ENCODE measurements around the gene IMMP2L. TPM values are rescaled to one million over a fixed set of nuclear protein-coding genes. Genes with fewer than 3 reads are reported as not detected.

The IMMP2L gene
- total and polyA plus RNA-seq, 2 donors (not counting 3 experiments of a cell fraction or from before 2014, with no cell fraction given) = 9.9 to 11.8 TPM

GRCh38 chr7:111077001-111077400 lies 485.3 kb downstream of the IMMP2L start:
- no TSS peak for BruUV-seq (replicated peaks)
- Histone ChIP-seq H3K79me2 (ENCODE audit: control insufficient read depth, insufficient read depth, low read length) (no peaks in the 10 kb centered on the region), H3K4me2 (ENCODE audit: insufficient read depth, low read length) (no peak overlapping the region), H3K4me3 (replicated peaks in 1 of 3; ENCODE audit: insufficient read depth in 1 of 3, low read depth in 1 of 3, low read length in 3 of 3) (no peak overlapping the region), H3K9me3 (replicated peaks; ENCODE audit: control insufficient read depth, insufficient read depth, low read length) (no peaks in the 10 kb centered on the region), H3K27me3 (ENCODE audit: control insufficient read depth in 2 of 2, insufficient read depth in 2 of 2, low read length in 2 of 2) (no peaks in the 10 kb centered on the region), H3K4me1 (ENCODE audit: control insufficient read depth, extremely low read depth, insufficient read depth, low read length) (peaks cover 2% of the 10 kb centered on the region), H3K27ac (ENCODE audit: insufficient read depth, low read depth, low read length) (no peak overlapping the region), H3K9ac (replicated peaks; ENCODE audit: extremely low read depth, insufficient read depth, low read length) (no peak overlapping the region), H4K20me1 (replicated peaks; ENCODE audit: control insufficient read depth, extremely low read depth, insufficient read depth, low read length) (no peaks in the 10 kb centered on the region), H3K36me3 (ENCODE audit: control insufficient read depth in 2 of 2, extremely low read depth in 1 of 2, insufficient read depth in 2 of 2, low read length in 2 of 2) (no peaks in the 10 kb centered on the region), H3K9me1 (replicated peaks; ENCODE audit: control insufficient read depth, extremely low read depth, insufficient read depth, low read length) (no peaks in the 10 kb centered on the region), H2AFZ (ENCODE audit: low read depth, low read length) (no peak overlapping the region)
- dilution Hi-C loops (cut with MboI; ENCODE audit: extremely low pct_ligation_motif_present, low sequenced_read_pairs) (no loop called here), intact Hi-C loops (cut with micrococcal nuclease) (no loop called here)
- ChIA-PET POLR2A (no interaction called here), CTCF (no interaction called here)
- TF ChIP-seq POLR2AphosphoS5 (IDR thresholded peaks at IDR 0.05; ENCODE audit: insufficient read depth, low read depth, low read length) (no peak), CTCF (IDR thresholded peaks at IDR 0.05; ENCODE audit: extremely low read depth in 1 of 2, insufficient read depth in 1 of 2, low read depth in 1 of 2, low read length in 2 of 2) (no peak), POLR2A (IDR thresholded peaks at IDR 0.05; ENCODE audit: low read depth, low read length) (no peak)
- FAIRE-seq (no peak), DNase-seq (ENCODE audit: low read depth, low spot score) (no peak)

GRCh38 chr7:111076205-111076604 lies 486.1 kb downstream of the IMMP2L start:
- no peak overlapping the region for H3K27ac ChIP-seq (ENCODE audit: insufficient read depth, low read depth, low read length)
- intact Hi-C loops (cut with micrococcal nuclease) = no loop called here
- no peak overlapping the region for H3K9ac ChIP-seq (replicated peaks; ENCODE audit: extremely low read depth, insufficient read depth, low read length)
- POLR2A ChIA-PET = no interaction called here
- CTCF ChIA-PET = no interaction called here
- TF ChIP-seq POLR2A (IDR thresholded peaks at IDR 0.05; ENCODE audit: low read depth, low read length) = no peak
- no peak for TF ChIP-seq MAX (IDR thresholded peaks at IDR 0.05; ENCODE audit: insufficient read depth, insufficient read length)
- TF ChIP-seq CTCF (IDR thresholded peaks at IDR 0.05; ENCODE audit: extremely low read depth in 1 of 2, insufficient read depth in 1 of 2, low read depth in 1 of 2, low read length in 2 of 2) = no peak
- TF ChIP-seq GATA2 (IDR thresholded peaks at IDR 0.05; ENCODE audit: insufficient read depth, insufficient read length, low read depth, low read length) = no peak
- no peak for TF ChIP-seq FOS (IDR thresholded peaks at IDR 0.05; ENCODE audit: borderline replicate concordance, insufficient read depth, low read length)
- TF ChIP-seq JUN (IDR thresholded peaks at IDR 0.05; ENCODE audit: borderline replicate concordance, insufficient read depth, insufficient read length, low read depth) = no peak
- TF ChIP-seq POLR2AphosphoS5 (IDR thresholded peaks at IDR 0.05; ENCODE audit: insufficient read depth, low read depth, low read length) = no peak
- TF ChIP-seq EZH2 (IDR thresholded peaks at IDR 0.05; ENCODE audit: borderline replicate concordance, low read depth, low read length, severe bottlenecking) = no peak
- TF ChIP-seq MYC (IDR thresholded peaks at IDR 0.05; ENCODE audit: low read depth, low read length) = no peak
- no peaks in the 10 kb centered on the region for H3K9me3 ChIP-seq (replicated peaks; ENCODE audit: control insufficient read depth, insufficient read depth, low read length)
- dilution Hi-C loops (cut with MboI; ENCODE audit: extremely low pct_ligation_motif_present, low sequenced_read_pairs) = no loop called here
- no TSS peak for BruUV-seq (replicated peaks)
- H3K4me2 ChIP-seq (ENCODE audit: insufficient read depth, low read length) = no peak overlapping the region
- H3K9me1 ChIP-seq (replicated peaks; ENCODE audit: control insufficient read depth, extremely low read depth, insufficient read depth, low read length) = no peaks in the 10 kb centered on the region
- peaks cover 2% of the 10 kb centered on the region for H3K4me1 ChIP-seq (ENCODE audit: control insufficient read depth, extremely low read depth, insufficient read depth, low read length)
- H3K79me2 ChIP-seq (ENCODE audit: control insufficient read depth, insufficient read depth, low read length) = no peaks in the 10 kb centered on the region
- no peak overlapping the region for H3K4me3 ChIP-seq (replicated peaks in 1 of 3; ENCODE audit: insufficient read depth in 1 of 3, low read depth in 1 of 3, low read length in 3 of 3)
- H4K20me1 ChIP-seq (replicated peaks; ENCODE audit: control insufficient read depth, extremely low read depth, insufficient read depth, low read length) = no peaks in the 10 kb centered on the region
- no peak for FAIRE-seq
- DNase-seq (ENCODE audit: low read depth, low spot score) = no peak
- H3K27me3 ChIP-seq (ENCODE audit: control insufficient read depth in 2 of 2, insufficient read depth in 2 of 2, low read length in 2 of 2) = no peaks in the 10 kb centered on the region
- H2AFZ ChIP-seq (ENCODE audit: low read depth, low read length) = no peak overlapping the region
- no peaks in the 10 kb centered on the region for H3K36me3 ChIP-seq (ENCODE audit: control insufficient read depth in 2 of 2, extremely low read depth in 1 of 2, insufficient read depth in 2 of 2, low read length in 2 of 2)
